Fibroblast of the aortic adventitia (primary cell): ENCODE results near the gene METTL9. TPM values are rescaled to one million over a fixed set of nuclear protein-coding genes. Genes with fewer than 3 reads are reported as not detected.
"Not testable (repeated sequence)": the region's sequence is repeated elsewhere in the genome, so short reads cannot be mapped to it uniquely, and the experiment has no call there.

Source experiments
- DNase-seq: peaks from one replicate; pipeline ENCODE4 v3.0.0-alpha.2; 2010; ENCODE audit warnings: low read depth
- H3K4me3 ChIP-seq: 2 replicates; pipeline ENCODE4 v1.5.1; 2011; ENCODE audit warnings: low read depth, mild to moderate bottlenecking, control low read depth, low read length, moderate library complexity
- total RNA-seq: library from RNA; depleted of rRNA; stranded (reverse); fragments of >200 nt; gene quantifications from 2 replicates; pipeline ENCODE4 v1.2.3, GENCODE V29; 2012; ENCODE audit warnings: low replicate concordance
- TF ChIP-seq, protein P1 (sequence below): IDR thresholded peaks from 2 replicates; pipeline ENCODE4 v1.5.1; 2011; ENCODE audit warnings: mild to moderate bottlenecking, low read length, control low read depth, inconsistent platforms; ENCODE audit not compliant: insufficient read depth

Gene METTL9
- total RNA-seq, 1 donor = 221 TPM

DNA sequence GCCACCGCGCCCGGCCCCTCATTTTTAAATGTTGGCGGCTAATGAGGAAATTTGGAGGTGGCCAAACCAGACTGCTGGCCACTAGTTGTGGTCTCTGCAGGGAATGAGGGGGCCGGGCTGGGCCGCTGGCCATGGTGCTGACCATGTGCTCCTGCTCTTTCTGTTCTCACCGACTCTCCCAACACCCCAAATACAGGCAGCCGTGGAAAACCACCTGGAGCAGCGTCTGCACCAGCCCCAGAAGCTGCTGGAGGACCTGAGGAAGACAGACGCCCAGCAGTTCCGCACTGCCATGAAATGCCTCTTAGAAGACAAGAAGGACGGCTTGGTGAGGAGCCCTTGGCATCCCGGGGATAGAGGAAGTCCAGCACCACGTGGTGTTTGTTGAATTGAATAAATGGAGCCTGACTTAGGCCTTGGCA is 85.7 kb downstream of the METTL9 start:
- no peak overlapping the region for H3K4me3 ChIP-seq
- no peak for DNase-seq
- TF ChIP-seq, protein P1, sequence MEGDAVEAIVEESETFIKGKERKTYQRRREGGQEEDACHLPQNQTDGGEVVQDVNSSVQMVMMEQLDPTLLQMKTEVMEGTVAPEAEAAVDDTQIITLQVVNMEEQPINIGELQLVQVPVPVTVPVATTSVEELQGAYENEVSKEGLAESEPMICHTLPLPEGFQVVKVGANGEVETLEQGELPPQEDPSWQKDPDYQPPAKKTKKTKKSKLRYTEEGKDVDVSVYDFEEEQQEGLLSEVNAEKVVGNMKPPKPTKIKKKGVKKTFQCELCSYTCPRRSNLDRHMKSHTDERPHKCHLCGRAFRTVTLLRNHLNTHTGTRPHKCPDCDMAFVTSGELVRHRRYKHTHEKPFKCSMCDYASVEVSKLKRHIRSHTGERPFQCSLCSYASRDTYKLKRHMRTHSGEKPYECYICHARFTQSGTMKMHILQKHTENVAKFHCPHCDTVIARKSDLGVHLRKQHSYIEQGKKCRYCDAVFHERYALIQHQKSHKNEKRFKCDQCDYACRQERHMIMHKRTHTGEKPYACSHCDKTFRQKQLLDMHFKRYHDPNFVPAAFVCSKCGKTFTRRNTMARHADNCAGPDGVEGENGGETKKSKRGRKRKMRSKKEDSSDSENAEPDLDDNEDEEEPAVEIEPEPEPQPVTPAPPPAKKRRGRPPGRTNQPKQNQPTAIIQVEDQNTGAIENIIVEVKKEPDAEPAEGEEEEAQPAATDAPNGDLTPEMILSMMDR = no peak

DNA sequence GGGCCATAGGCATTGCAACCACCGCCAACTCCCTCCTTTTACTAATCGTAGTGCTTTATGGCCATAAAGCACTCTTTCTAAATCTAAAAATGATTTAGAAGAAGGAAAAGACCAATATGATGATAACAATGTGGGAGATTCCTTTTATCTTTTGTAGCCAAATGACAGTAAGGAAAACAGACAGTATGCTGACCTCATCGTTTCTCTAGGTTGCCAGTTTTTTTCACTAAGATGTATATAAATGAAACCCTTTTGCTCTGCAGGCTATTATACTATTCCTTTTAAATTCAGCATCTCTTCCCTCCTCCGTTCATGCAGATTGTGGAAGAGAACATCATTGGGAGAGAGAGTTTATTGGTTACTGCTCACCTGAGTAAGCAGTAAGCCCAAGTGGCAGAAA is 89.7 kb downstream of the METTL9 start:
- TF ChIP-seq, protein P1 = no peak
- no peak for DNase-seq
- H3K4me3 ChIP-seq = no peak overlapping the region

DNA sequence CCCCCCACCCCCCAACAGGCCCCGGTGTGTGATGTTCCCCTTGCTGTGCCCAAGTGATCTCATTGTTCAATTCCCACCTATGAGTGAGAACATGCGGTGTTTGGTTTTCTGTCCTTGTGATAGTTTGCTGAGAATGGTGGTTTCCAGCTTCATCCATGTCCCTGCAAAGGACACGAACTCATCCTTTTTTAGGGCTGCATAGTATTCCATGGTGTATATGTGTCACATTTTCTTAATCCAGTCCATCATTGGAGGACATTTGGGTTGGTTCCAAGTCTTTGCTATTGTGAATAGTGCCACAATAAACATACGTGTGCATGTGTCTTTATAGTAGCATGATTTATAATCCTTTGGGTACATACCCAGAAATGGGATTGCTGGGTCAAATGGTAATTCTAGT is 91.6 kb downstream of the METTL9 start:
- H3K4me3 ChIP-seq, DNase-seq: not testable (repeated sequence)

DNA sequence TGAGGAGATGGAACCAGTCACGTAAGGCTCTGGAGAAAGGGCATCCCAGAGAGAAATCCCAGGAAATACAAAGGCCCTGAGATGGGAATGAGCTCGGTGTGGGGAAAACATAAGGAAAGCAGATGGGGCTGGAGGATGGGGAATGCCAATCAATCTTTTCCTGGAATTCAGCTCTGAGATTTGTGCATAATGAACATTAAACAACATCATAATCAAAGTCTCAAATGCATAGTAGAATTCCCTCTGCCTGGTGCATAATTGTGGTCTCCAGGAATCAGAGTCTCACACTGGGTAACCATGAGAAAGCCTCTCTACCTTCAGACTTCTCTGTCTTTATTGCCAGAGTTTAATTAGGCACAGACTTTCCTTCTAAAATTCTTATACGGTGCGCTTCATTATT is 95.2 kb downstream of the METTL9 start:
- TF ChIP-seq, protein P1 = no peak
- DNase-seq = no peak
- H3K4me3 ChIP-seq = no peak overlapping the region

DNA sequence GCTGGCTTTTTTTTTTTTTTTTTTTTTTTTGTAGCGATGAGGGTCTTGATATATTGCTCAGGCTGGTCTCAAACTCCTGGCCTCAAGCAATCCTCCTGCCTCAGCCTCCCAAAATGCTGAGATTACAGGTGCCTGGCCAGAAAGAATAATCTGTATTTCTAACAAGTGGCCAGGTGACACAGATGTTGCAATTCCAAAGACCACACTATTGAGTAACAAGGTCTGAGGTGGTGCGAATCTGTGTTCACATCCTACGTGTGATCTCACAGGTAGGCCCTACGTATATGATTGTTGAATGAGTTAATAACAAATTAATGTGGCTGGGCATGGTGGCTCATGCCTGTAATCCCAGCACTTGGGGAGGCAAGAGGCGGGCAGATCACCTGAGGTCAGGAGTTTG is 97.7 kb downstream of the METTL9 start:
- H3K4me3 ChIP-seq = no peak overlapping the region
- TF ChIP-seq, protein P1 = no peak
- no peak for DNase-seq

DNA sequence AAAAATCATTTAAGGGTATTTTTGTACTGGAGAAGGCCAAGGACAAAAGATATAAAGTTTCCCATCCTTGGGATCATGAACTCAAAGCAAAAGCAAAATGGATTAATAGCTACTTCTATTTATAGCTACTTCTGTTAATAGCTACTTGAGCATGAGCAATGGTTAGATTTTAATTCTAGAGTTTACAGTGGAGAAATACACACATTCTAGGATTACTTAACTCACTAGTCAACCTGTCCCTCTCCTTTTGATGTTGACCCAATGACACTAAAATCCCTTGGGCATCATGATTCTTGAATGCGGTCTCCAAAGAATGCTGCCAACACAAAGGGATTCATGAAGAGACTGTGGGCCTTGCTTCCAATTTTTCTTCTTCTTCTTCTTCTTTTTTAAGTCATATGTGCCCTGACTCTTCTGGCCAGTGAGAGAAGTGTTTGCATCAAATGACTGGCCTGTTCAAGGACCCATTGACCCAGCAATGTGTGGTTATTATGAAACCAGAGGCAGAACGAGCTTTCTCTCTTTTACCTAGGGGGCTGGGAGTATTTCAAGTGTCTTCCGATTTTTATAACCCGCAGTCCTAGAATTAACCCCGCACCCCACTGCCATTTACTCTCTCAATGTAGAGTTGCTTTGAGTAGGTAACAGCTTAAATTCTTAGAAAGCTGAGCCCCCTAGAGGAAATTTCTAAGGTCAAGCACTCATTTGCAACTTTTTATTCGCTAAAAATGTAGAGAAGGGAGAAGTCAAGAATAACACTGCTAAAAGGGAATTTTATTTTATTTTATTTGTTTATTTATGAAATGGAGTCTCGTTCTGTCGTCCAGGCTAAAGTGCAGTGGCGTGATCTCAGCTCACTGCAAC is 99.0 kb downstream of the METTL9 start:
- TF ChIP-seq, protein P1 = no peak
- DNase-seq = no peak
- H3K4me3 ChIP-seq = no peak overlapping the region

DNA sequence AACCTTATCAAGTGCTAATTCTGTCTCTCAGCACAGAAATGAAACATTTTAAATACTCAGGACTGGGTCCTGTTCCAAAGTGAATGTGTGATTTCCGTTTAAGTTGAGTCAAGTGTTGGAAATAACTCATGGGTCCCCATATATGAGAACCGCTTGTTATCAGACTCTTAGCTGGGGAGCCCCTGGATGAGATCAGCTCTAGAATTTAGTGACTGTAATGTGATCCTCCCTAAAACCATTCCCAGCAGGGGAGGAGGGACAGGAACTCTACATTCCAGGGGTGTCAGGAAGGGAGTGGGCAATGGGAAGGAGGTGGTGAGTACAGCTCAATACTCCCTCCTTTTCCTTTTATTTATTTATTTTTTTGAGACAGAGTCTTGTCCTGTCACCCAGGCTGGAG is 101.9 kb downstream of the METTL9 start:
- no peak overlapping the region for H3K4me3 ChIP-seq
- DNase-seq = no peak
- TF ChIP-seq, protein P1 = no peak
